Measurements from ENCODE around the gene PCDH9. TPM values are rescaled to one million over a fixed set of nuclear protein-coding genes. Genes with fewer than 3 reads are reported as not detected.

Gene PCDH9
- total and polyA plus RNA-seq, 2 of the 4 experiments (the other 2 are of a cell fraction) = 2.2 to 10.2 TPM

- Histone ChIP-seq H3K56ac (ENCODE audit: extremely low read depth, insufficient read depth, low read length) (no peak overlapping the region), H2BK20ac (ENCODE audit: low read depth, low read length) (no peak overlapping the region), H3K4me2 (ENCODE audit: low read depth, low read length) (no peak overlapping the region), H4K91ac (ENCODE audit: insufficient read depth, low read depth, low read length) (no peak overlapping the region), H4K5ac (ENCODE audit: low read depth, low read length) (no peak overlapping the region), H4K20me1 (ENCODE audit: insufficient read depth, low read length) (no peaks in the 10 kb centered on the region), H3K9me3 (ENCODE audit: control insufficient read depth, insufficient read depth, low read length) (no peaks in the 10 kb centered on the region), H3K27ac (ENCODE audit: insufficient read depth, low read length) (no peak overlapping the region), H3K36me3 (ENCODE audit: control insufficient read depth, insufficient read depth, low read length) (no peaks in the 10 kb centered on the region), H3K4me1 (ENCODE audit: control insufficient read depth, insufficient read depth, low read length) (no peaks in the 10 kb centered on the region), H3K9ac (ENCODE audit: low read depth, low read length) (no peak overlapping the region), H3K23ac (ENCODE audit: low read depth, low read length) (no peak overlapping the region), H3K9me1 (ENCODE audit: insufficient read depth, low read length) (no peaks in the 10 kb centered on the region), H3K4ac (ENCODE audit: low read depth, low read length) (no peak overlapping the region), H3K27me3 (ENCODE audit: control insufficient read depth, insufficient read depth, low read length) (no peaks in the 10 kb centered on the region), H2AK9ac (replicated peaks; ENCODE audit: low read depth, low read length, poor library complexity) (no peak overlapping the region), H3K18ac (ENCODE audit: low read depth, low read length) (no peak overlapping the region), H2BK120ac (ENCODE audit: low read depth, low read length) (no peak overlapping the region), H2BK15ac (ENCODE audit: low read depth, low read length) (no peak overlapping the region), H3K79me1 (ENCODE audit: low read depth in 1 of 2, low read length in 2 of 2) (no peaks in the 10 kb centered on the region), H2AK5ac (ENCODE audit: low read depth, low read length) (no peak overlapping the region), H3K4me3 (ENCODE audit: insufficient read depth, low read depth, low read length) (no peak overlapping the region), H4K8ac (ENCODE audit: low read depth in 2 of 2, low read length in 2 of 2) (no peak overlapping the region), H2AFZ (replicated peaks; ENCODE audit: low read length, poor library complexity) (no peak overlapping the region), H2BK5ac (ENCODE audit: low read depth, low read length, poor library complexity, severe bottlenecking) (no peak overlapping the region), H3K14ac (replicated peaks; ENCODE audit: low read depth, low read length) (no peak overlapping the region)
- BruUV-seq (replicated peaks) = no TSS peak
- in situ Hi-C loops (cut with MboI; ENCODE audit: low sequenced_read_pairs) = no loop called here
- TF ChIP-seq MAFK (IDR thresholded peaks at IDR 0.05; ENCODE audit: low read depth, low read length) (no peak), CTCF (conservative IDR thresholded peaks at IDR 0.05; ENCODE audit: low read depth, low read length) (no peak), POLR2A (IDR thresholded peaks at IDR 0.05; ENCODE audit: low read depth, low read length) (no peak), CEBPB (IDR thresholded peaks at IDR 0.05; ENCODE audit: low read depth, low read length) (no peak), RAD21 (IDR thresholded peaks at IDR 0.05; ENCODE audit: low read length) (no peak), NFE2L2 (IDR thresholded peaks at IDR 0.05; ENCODE audit: low read depth, low read length) (no peak), RCOR1 (IDR thresholded peaks at IDR 0.05; ENCODE audit: insufficient replicate concordance, low read length) (no peak), USF2 (IDR thresholded peaks at IDR 0.05; ENCODE audit: low read depth, low read length) (no peak), SMC3 (IDR thresholded peaks at IDR 0.05; ENCODE audit: low read depth, low read length) (no peak), MAZ (IDR thresholded peaks at IDR 0.05; ENCODE audit: borderline replicate concordance, low read depth, low read length) (no peak), BHLHE40 (IDR thresholded peaks at IDR 0.05; ENCODE audit: low read depth, low read length) (no peak), RFX5 (IDR thresholded peaks at IDR 0.05; ENCODE audit: low read depth, low read length) (no peak), MXI1 (IDR thresholded peaks at IDR 0.05; ENCODE audit: borderline replicate concordance, low read depth, low read length) (no peak), CHD1 (IDR thresholded peaks at IDR 0.05; ENCODE audit: low read depth, low read length) (no peak), FOS (IDR thresholded peaks at IDR 0.05; ENCODE audit: low read depth, low read length) (no peak)
- TF ChIP-seq, protein P1, sequence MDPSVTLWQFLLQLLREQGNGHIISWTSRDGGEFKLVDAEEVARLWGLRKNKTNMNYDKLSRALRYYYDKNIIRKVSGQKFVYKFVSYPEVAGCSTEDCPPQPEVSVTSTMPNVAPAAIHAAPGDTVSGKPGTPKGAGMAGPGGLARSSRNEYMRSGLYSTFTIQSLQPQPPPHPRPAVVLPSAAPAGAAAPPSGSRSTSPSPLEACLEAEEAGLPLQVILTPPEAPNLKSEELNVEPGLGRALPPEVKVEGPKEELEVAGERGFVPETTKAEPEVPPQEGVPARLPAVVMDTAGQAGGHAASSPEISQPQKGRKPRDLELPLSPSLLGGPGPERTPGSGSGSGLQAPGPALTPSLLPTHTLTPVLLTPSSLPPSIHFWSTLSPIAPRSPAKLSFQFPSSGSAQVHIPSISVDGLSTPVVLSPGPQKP (IDR thresholded peaks at IDR 0.05; ENCODE audit: borderline replicate concordance, low read depth, low read length) = no peak
- intact Hi-C loops (cut with micrococcal nuclease) = no loop called here
- no peak for DNase-seq
- no peak for ATAC-seq (ENCODE audit: low read depth)
- CTCF ChIA-PET = interaction anchor here (1.2 kb wide), 1 partner anchor 278 kb away, joined by 3 read pairs; no protein-coding TSS in a partner anchor
- POLR2A ChIA-PET (ENCODE audit: unreplicated experiment) = no interaction called here
- dilution Hi-C loops (cut with HindIII; ENCODE audit: low sequenced_read_pairs, unreplicated experiment) = no loop called here
Observed at GRCh38 chr13:66716538-66716937, 513.6 kb downstream of the PCDH9 start.

All from IMR-90 (cell line).